IPS DF 6.9 (cell line): Measurements from ENCODE around the gene XIRP1.
A peak's percentile ranks its signal among the peaks of the same experiment; 100 is the strongest.

ENCODE experiments used
- DNase-seq: peaks from one replicate; pipeline ENCODE4 v3.0.0-alpha.2; 2013; ENCODE audit warnings: low read depth, low spot score
- H3K27ac ChIP-seq: one replicate; pipeline ENCODE4 v1.5.1; 2013; ENCODE audit warnings: low read length, control low read depth
- H3K27me3 ChIP-seq: 2 replicates; pipeline ENCODE4 v1.6.1; 2013; ENCODE audit warnings: mild to moderate bottlenecking, low read length; ENCODE audit not compliant: control insufficient read depth, insufficient read depth
- H3K36me3 ChIP-seq: 2 replicates; pipeline ENCODE4 v1.6.1; 2013; ENCODE audit warnings: low read length; ENCODE audit not compliant: control insufficient read depth, insufficient read depth
- H3K4me1 ChIP-seq: 2 replicates; pipeline ENCODE4 v1.6.1; 2013; ENCODE audit warnings: low read length; ENCODE audit not compliant: control insufficient read depth, insufficient read depth
- H3K4me3 ChIP-seq: 2 replicates; pipeline ENCODE4 v1.5.1; 2013; ENCODE audit warnings: mild to moderate bottlenecking, low read length
- H3K9me3 ChIP-seq: 2 replicates; pipeline ENCODE4 v1.6.1; 2013; ENCODE audit warnings: low read length, inconsistent platforms; ENCODE audit not compliant: control insufficient read depth, insufficient read depth
- WGBS: extraction: QIAGEN DNeasy Blood & Tissue Kit; methylation state at CpG from one replicate; pipeline ENCODE4 v1.1.7; 2013; ENCODE audit warnings: mixed read lengths, missing lambda C conversion rate; ENCODE audit not compliant: insufficient read length, insufficient coverage; 5-methylcytosine and 5-hydroxymethylcytosine counted together

Gene XIRP1

DNA sequence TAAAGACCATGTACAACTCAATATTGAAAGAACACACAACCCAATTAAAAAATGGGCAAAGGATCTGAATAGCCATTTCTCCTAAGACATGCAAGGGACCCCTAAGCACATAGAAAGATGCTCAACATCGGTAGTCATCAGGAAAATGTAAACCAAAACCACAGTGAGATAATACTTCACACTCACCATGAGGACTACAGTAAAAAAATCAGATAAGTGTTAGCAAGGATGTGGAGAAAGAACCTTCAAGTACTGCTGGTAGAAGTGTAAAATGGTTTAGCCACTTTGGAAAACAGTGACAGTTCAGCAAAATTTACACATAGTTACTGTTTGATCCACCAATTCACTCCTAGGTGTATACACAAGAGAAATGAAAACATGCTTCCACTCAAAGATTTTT is 30.1 kb upstream of the XIRP1 start:
- Histone ChIP-seq H3K9me3 (no peaks in the 10 kb centered on the region), H3K36me3 (no peaks in the 10 kb centered on the region), H3K27me3 (no peaks in the 10 kb centered on the region), H3K4me1 (no peaks in the 10 kb centered on the region), H3K4me3 (no peak overlapping the region), H3K27ac (no peak overlapping the region)
- WGBS = no CpG with 5 or more reads among the region's 1 CpG
- no peak for DNase-seq

DNA sequence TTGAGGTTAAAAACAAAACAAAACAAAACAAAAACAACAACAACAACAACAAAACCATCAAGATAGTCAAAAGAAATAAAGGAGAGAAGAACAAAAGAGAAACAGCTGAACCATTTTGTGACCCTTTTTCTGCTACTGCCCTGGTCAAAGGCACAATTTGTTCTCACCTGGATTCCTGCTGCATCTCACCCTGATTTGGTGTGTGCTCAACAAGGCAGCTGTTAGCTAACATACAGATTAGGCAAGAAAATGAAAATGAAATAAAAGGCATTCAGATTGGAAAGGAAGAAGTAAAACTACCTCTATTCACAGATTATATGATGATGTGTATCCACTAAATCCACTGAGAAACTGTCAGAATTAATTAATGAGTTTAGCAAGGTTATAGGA is 28.7 kb upstream of the XIRP1 start:
- no peaks in the 10 kb centered on the region for H3K27me3 ChIP-seq
- H3K36me3 ChIP-seq = no peaks in the 10 kb centered on the region

DNA sequence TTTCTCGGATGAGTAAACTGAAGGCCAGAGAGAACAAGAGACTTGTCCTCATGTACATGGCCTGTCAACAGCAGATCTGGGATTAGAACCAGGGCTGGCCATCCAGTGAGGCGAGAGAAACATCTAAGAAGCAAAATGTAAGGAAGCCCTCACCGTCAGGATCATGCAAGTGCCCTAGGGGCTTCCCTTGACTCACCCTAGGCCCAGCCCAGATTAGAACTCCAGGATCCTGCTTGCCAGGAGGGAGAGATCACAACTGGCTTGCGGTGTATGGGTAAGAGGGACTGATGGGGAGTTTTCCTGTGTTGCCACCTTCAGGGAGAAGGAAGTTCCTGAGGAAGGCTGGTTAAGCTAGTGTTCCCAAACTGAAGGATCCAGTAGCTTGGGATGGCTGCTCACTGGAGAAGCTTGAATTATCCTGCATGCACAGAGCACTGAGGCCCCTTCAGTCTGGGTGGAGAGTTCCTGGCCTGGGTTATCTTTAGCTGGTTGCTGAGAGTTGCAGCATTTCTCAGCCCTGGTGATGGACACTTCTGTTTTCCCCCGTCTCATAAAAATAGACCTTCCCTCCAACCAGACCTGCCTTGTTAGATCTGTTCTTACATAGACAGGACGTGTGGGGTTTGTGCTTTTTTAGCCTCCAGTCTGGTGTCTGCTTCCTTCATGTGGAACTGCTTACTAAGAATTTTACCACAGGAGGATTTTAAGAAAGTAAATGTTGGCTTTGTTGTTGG is 28.2 kb upstream of the XIRP1 start:
- no peak overlapping the region for H3K27ac ChIP-seq
- DNase-seq = no peak
- WGBS = no CpG with 5 or more reads among the region's 6 CpGs
- no peak overlapping the region for H3K4me3 ChIP-seq
- no peaks in the 10 kb centered on the region for H3K9me3 ChIP-seq
- H3K4me1 ChIP-seq = no peaks in the 10 kb centered on the region
- H3K36me3 ChIP-seq = no peaks in the 10 kb centered on the region
- H3K27me3 ChIP-seq = no peaks in the 10 kb centered on the region

More for the DNA sequence above, 28.7 kb upstream of the XIRP1 start:
- Histone ChIP-seq H3K4me1 (no peaks in the 10 kb centered on the region), H3K27ac (no peak overlapping the region), H3K9me3 (no peaks in the 10 kb centered on the region), H3K4me3 (no peak overlapping the region)
- no peak for DNase-seq

DNA sequence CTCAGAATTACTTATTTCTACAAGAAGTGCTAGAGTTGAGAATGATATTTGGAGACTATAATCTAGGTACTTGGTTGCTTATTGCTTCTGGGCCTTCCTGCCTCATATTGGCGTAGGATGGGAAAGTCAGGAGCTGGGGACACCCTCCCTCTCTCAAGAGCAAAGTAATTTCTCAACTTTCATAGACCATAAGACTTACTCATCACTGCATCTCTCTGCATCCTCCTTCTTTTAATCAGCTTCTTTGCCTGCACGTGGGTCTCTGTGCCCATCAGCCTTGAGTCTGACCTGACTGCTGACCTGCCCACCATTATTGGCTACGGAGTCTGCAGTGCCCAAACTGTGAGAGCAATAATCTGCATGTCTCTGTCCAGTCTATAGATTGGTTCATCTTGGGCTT is 27.3 kb upstream of the XIRP1 start:
- Histone ChIP-seq H3K4me3 (no peak overlapping the region), H3K9me3 (no peaks in the 10 kb centered on the region), H3K36me3 (no peaks in the 10 kb centered on the region), H3K4me1 (no peaks in the 10 kb centered on the region), H3K27me3 (no peaks in the 10 kb centered on the region), H3K27ac (no peak overlapping the region)
- DNase-seq = no peak
- no CpG with 5 or more reads among the region's 3 CpGs for WGBS

DNA sequence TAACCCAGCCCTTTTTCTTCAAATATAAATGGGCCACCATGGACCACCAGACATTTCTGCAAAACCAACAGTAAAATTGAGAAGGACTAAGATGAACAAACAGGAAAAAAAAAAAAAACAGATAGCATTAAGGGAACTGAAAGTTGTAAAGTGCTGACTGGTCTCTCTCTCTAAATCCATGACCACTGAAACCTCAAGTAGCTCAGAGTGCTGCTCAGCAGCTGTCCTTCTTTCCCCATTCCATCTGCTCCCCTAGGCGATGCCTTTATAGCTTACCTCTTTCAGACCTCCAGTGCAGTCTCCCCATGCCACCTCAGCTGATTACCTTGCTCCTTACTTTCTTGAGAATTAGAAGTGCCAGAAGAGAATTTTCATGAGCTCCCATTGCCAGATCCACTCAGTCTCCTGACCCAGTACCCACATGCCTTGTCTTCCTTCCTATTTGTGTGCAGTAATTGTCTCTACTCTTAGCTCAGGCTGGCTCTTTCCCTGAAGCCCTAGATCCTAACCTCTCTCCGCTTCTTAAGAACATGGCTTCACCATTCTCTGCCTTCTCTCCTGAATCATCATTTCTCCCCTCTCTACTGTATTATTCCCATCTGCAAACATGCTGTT is 23.9 kb upstream of the XIRP1 start:
- Histone ChIP-seq H3K36me3 (no peaks in the 10 kb centered on the region), H3K4me3 (no peak overlapping the region), H3K9me3 (no peaks in the 10 kb centered on the region), H3K27me3 (no peaks in the 10 kb centered on the region), H3K4me1 (peaks cover 2% of the 10 kb centered on the region; the same call in 1 of the 2 replicates), H3K27ac (no peak overlapping the region)
- DNase-seq = no peak
- WGBS = no CpG with 5 or more reads among the region's 2 CpGs

DNA sequence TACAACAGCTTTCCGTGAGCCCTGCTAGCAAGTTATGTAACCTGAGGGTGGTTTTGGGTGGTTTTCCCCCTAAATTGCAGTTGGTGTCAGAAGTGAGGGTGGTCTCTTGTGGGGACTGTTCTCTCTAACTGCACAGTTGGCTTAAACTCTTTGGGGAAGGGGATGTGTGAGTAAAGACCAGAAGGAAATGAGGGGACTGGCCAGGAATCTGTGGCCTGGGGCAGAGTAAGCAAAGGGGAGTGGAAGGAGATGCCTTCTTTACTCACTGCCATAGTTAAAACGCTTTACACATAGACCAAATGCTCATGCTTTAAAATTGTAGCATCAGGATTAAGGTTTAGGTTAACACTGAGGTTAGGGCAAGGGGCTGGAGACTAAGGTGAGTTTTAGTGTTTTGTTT is 21.2 kb upstream of the XIRP1 start:
- Histone ChIP-seq H3K36me3 (no peaks in the 10 kb centered on the region), H3K9me3 (no peaks in the 10 kb centered on the region), H3K27me3 (no peaks in the 10 kb centered on the region), H3K4me3 (no peak overlapping the region), H3K27ac (no peak overlapping the region), H3K4me1 (peaks cover 4% of the 10 kb centered on the region; the same call in 1 of the 2 replicates)
- DNase-seq = no peak
- WGBS = no CpG with 5 or more reads among the region's 2 CpGs

DNA sequence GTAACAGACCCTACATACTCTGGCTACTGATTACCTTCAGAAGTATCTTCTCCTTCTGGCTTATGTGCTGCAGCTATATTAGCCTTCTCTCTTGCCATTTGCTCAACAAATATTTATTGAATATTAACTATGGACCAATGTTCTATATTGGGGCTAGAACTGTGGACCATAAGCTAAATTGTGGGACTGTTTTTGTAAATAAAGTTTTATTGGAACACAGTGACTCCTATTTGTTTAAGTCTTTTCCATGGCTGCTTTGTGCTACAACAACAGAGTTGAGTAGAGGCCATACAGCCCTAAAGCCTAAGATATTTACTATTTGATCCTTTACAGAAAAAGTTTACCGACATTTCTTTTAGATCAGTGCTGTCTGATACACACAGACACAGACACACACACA is 20.3 kb upstream of the XIRP1 start:
- Histone ChIP-seq H3K27me3 (no peaks in the 10 kb centered on the region), H3K36me3 (no peaks in the 10 kb centered on the region), H3K4me1 (peaks cover 4% of the 10 kb centered on the region; the same call in 1 of the 2 replicates), H3K4me3 (no peak overlapping the region), H3K9me3 (no peaks in the 10 kb centered on the region), H3K27ac (no peak overlapping the region)
- WGBS = no CpG with 5 or more reads among the region's 1 CpG
- DNase-seq = no peak

DNA sequence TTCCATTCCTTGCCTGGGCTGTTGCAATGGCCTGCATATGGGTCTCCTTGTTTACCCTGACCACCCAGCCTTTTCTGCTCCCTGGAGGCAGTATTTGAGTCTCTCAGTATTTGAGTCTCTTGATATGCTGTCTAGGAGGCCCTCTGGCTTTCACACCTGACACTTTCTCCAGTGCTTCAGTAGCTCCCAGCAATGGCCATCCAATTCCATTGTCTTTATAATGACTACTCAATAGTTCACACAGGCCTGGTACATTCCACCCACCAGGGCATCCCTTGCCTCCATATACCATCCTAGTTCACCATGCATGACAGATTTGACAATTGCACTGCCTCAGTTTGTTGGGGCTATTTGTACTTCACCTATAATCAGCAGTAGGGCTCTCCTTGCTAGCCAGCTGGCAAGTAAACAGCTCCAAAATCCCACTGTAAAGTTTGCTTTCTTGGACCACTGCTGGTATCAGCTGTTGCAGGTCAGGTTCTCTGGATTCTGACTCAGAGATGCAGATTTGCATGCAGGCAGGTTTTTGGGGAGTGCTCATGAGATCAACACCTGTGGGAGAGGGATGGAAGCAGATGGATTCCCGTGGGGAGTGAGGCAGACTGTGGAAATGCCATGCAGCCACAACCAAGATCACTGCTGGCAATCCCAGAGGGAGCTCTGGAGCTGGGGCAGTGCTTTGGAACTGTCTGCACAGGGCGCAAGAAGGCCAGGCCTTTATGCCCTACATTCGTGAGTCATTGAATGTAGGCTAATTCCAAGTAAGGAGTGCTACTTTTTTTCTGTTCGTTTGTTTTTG is 19.1 kb upstream of the XIRP1 start:
- peaks cover 4% of the 10 kb centered on the region; the same call in 1 of the 2 replicates for H3K4me1 ChIP-seq
- H3K4me3 ChIP-seq = no peak overlapping the region
- no peaks in the 10 kb centered on the region for H3K27me3 ChIP-seq
- H3K36me3 ChIP-seq = no peaks in the 10 kb centered on the region
- no CpG with 5 or more reads among the region's 4 CpGs for WGBS
- H3K27ac ChIP-seq = no peak overlapping the region
- H3K9me3 ChIP-seq = no peaks in the 10 kb centered on the region
- DNase-seq = peak; percentile 35

DNA sequence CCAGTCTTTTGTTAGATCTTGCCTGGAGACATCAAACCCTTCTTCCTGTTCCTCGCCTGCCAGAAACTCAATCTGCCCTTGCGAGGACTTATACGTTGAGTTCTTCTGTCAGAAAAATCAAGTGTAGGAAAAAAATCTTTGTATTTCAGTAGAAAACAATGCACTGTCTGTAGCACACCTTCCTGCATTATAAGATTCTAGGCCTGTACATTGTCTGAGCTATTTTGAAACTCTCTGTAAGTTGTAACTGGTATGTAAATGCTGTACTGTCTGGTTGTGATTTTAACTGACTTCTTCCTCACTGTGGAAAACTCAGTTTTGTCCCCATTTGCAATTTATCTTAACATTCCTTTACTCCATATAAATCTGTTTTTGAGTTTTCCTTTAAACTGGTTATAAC is 17.7 kb upstream of the XIRP1 start:
- no peaks in the 10 kb centered on the region for H3K9me3 ChIP-seq
- H3K4me3 ChIP-seq = no peak overlapping the region
- no peak for DNase-seq
- H3K27me3 ChIP-seq = no peaks in the 10 kb centered on the region
- no peak overlapping the region for H3K27ac ChIP-seq
- no peaks in the 10 kb centered on the region for H3K36me3 ChIP-seq
- peaks cover 4% of the 10 kb centered on the region; the same call in 1 of the 2 replicates for H3K4me1 ChIP-seq
- no CpG with 5 or more reads among the region's 3 CpGs for WGBS

DNA sequence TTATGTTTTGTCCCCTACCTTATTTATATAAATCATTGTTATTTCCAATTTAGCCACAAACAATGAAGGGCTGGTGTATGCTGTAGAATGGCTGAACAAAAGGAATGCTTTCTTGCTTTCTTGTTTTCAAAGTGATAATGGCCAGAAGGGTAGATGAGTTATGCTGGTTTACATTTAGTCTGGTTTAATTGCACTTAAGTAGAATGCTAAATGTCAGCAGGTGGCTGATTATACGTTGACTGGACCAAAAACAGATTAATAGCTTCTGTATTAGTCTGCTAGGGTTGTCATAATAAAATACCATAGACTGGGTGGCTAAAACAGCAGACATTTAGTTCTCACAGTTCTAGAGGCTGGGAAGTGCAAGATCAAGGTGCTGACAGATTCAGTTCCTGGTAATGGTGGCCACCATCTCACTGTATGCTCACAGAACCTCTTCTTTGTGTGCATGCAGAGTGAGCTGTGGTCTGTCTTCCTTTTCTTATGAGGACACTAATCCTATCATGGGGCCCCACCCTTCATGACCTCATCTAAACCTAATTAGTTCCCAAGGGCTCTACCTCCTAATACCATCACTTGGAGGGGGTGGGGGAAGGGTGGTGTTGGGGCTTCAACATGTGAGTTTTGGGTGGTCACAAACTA is 17.1 kb upstream of the XIRP1 start:
- no peak overlapping the region for H3K27ac ChIP-seq
- no peaks in the 10 kb centered on the region for H3K27me3 ChIP-seq
- DNase-seq = no peak
- no CpG with 5 or more reads among the region's 1 CpG for WGBS
- no peak overlapping the region for H3K4me3 ChIP-seq
- H3K4me1 ChIP-seq = peaks cover 4% of the 10 kb centered on the region; the same call in 1 of the 2 replicates
- H3K9me3 ChIP-seq = no peaks in the 10 kb centered on the region
- no peaks in the 10 kb centered on the region for H3K36me3 ChIP-seq
